ENCODE measurements around the gene SH3BGR.
"Not testable (repeated sequence)": the region's sequence is repeated elsewhere in the genome, so short reads cannot be mapped to it uniquely, and the experiment has no call there.

The SH3BGR gene

DNA sequence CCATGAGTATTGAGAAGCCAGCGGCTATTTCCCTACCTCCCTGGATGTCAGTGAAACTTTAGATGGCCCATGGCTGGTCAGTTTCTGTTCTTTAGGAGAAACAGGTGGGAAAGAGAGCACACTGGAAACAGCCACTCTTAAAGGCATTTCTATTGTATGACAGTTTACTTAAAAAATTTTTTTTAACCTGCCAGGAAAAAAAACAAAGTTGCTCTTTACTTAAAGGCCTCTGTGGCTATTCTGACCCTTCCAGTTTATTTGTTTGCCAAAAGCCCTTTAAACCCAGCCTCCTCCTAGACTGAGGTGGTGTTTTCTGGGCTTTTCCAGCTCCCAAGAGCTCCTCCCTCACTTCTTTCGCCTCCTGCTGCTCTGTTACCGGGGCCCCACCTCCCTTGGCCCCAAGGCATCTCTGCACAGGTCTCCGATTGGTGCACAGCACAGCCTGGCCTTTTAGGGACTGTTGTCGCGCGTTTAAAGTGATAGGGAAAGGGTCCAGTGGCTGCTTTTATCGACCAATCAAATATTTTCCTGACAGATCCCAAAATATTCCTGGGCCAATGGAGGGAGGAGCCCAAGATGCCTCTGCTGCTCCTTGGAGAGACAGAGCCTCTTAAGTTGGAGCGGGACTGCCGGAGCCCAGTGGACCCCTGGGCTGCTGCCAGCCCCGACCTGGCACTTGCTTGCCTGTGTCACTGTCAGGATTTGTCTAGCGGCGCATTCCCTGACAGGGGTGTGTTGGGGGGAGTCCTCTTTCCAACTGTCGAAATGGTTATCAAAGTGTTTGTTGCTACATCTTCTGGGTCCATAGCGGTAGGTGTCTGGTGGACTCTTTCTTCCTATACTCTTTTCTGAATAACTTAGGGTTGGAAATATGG, at the start of gene SH3BGR:
Gene SH3BGR (plus strand): TSS at position 639 of the 875 bp plus-strand sequence. CDS start 127 bp downstream, at position 766.
- peak; percentile 55 for DNase-seq

DNA sequence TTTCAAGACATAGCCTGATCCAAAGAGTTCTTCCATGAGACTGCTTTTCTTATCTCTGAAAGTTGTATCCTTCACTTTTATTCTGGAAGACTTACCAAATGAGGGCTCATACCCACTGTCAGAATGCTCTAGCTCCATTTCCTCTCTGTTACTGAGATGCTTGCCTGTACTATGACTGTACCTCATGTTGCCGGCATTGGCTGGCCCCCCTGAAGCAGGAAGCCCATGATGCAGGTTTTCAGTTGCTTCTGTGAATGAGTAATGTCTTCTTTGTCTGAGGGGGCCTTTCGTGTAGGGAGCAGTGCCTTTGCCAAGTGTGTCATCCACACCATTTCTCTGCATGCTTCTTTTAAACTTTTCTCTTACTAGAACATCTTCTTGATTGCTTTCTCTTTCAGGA, 45.7 kb upstream of the SH3BGR start:
- DNase-seq = no peak

DNA sequence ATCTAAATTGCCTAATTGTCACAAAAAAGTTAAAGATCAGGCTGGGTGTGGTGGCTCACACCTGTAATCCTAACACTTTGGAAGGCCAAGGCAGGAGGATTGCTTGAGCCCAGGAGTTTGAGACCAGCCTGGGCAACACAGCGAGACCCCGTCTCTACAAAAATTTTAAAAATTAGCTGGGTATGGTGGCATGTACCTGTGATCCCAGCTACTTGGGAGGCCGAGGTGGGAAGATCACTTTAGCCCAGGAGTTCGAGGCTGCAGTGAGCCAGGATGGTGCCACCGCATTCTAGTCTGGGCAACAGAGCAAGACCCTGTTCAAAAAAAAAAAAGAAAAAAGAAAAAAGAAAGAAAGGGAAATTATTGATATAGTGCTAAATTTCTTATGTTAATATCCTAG, 32.6 kb upstream of the SH3BGR start:
- DNase-seq = not testable (repeated sequence)

DNA sequence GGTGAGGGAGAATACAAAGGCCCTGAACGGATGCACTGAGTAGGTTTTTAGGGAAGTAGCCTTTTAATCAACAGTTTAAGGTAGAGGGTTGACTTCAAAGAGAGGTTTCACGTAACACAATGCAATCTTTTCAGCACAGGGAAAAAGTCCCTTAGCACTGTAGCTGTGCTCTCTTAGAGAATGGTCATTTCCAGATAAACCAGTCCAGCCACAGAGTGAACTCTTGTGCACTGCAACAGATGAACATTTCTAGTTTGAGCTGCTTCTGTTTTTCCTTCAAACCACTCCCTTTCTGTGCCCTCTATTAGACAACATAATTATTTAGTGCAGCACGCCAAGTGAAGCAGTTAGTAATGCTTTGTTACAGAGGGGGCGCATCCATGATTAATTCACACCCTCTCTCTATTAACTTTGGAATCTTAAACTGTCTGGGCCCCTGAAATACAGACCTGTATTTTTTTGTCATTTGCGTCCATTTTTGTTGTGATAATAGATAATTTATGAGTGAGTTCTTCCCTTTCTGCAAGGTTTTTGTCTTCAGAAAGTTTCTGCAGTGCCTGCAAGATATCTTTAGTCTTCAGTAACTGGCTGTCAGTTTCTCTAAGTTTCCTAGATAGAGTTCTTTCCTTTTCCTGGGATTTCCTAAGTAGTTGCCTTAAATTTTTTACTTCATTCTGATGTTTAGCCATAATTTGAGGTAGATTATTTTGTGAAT, 29.1 kb upstream of the SH3BGR start:
- no peak for DNase-seq

DNA sequence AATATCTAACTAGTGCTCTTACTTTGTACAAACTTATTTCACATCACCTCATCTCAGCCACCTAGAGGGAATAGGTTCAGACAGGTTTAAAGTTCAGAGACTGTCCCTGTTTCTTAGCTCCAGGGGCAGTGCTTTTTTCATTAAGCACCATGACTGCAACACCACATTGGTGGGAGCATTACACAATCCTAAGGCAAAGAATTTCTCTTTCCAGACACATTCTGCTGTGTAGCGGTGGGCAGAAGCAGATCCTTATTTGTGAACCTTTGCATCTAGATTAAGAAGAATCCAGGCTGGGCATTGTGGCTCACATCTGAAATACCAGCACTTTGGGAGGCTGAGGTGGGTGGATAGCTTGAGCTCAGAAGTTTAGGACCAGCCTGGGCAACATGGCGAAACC, 22.3 kb upstream of the SH3BGR start:
- no peak for DNase-seq

DNA sequence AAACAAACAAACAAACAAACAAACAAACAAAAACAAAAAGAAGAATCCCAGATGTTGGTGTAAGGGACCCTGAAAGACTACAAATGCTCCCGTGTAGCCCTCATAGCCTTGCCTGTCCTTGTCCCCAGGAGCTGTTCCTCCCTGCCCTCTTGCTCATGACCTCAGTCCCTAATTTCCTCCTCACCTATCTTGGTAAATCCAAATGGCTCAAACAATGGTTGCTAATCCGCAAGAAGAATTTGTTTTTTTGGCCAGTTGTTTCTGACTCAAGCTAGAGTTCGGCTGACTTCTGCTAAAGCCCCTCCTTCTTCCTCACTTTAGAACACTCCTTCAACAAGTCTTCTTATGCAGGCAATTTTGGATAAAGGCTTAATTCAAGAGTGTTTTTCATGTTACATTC, 21.8 kb upstream of the SH3BGR start:
- DNase-seq = no peak

DNA sequence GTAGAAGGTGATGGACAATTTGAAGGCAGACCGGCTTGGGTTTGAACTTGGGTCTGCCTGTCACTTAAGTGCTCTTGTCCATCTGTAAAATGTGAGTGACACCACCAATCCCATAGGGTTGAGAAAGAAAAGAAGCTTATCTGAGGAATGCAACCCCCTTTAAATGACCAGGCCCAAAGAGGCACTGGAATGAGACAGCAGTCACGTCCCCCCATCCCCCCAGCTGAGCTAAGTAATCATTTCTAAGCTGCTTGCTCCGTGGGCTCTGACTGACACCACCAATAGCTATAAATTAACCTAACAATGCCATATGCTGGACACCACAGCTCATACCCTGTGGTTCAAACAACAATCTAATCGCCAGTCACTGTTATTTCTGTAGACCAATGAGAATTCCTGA, 21.3 kb upstream of the SH3BGR start:
- DNase-seq = no peak

DNA sequence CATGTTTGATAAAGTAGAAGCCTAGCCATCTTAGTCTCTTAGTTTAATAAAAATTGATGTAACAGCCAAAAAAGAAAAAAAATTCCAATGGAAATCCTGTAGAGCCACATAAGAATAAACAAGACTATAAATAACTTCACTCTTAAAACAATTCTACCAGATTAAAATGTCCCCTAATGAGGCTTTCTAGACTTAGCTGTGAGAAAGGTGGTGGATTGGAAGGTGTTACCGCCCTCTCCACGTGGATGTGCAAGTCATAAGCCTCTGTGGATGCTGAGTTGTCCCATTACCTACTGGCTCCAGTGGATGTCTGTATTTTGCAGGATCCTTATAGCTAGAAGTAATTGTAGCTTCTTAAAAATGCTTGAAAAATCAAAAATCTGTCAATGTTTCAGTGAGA, 20.8 kb upstream of the SH3BGR start:
- DNase-seq = no peak

DNA sequence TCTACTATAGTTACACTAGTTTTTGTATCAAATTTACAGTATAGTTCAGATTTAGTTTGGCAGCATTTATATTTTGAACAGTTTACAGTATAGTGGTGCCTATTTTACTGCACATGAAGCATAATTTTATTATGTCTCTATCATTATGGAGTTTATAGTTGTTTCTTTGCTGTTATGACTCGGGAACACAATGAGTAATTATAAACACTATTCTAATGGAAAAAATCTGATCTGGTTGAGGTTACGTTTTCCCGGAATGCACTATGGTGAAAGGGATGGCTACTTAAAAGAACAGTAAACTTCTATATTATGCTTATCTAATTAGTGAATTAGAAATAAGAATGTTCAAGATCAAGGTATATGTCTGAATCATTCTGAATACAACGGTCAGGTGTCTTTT, 16.8 kb upstream of the SH3BGR start:
- no peak for DNase-seq

DNA sequence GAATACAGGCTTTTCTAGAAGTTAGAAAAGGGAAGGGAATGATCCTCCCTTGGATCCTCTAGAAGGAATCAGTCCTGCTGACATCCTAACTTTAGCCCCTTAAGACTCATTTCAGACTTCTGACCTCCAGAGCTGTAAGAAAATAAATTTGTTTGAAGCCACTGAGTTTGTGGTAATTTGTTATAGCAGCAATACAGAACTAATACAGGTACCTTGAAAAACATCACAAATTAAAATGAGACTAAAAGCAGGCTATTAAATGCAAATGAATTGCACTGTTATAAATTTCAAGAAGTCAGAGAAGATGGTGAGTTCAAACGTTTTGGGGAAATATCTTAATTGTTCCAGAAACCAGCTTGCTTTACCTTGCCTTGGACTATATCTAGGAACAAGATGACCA, 12.5 kb upstream of the SH3BGR start:
- DNase-seq = no peak

DNA sequence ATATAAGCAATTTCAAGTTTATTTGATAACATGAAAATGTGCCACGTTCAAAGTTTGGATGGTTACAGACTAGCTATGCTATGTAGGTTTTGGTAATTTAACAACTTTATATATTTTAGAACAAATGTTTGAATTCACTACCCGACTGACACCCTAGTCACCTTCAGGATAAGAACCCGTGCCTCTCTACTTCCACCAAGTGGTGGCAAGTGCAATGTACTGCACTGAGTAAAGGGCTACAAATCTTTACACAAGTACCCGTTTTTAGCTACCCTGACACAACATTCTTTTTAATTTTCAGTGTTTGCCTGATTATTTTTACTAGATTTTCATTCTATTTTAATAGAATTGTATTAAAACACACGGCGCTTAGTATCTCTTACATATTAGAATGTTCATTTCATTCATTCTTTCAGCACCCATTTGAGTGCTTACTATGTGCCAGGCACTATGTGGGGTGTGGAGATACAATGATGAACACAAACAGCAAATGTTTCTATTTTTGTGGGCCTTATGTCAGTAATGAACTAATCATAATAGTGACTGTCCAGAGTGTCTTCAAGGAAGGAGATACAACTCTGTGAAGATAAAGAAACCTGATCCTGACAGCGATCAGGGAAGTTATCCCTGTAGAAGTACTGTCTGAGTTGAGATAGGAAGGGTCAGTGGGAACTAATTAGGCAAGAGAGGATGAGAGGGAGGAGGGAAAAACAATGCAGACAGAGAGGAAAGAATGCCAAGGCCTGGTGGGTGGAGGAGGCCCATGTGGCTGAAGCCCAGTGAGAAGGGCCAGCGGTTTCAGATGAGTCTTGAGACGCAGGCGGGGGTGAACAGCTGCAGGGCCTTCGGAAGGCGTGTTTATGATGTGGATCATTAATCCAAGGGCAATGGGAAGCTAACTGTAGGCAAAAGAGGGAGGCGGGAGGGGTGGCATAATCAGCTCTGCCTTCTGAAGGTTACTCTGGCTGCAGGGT, 10.0 kb upstream of the SH3BGR start:
- no peak for DNase-seq

DNA sequence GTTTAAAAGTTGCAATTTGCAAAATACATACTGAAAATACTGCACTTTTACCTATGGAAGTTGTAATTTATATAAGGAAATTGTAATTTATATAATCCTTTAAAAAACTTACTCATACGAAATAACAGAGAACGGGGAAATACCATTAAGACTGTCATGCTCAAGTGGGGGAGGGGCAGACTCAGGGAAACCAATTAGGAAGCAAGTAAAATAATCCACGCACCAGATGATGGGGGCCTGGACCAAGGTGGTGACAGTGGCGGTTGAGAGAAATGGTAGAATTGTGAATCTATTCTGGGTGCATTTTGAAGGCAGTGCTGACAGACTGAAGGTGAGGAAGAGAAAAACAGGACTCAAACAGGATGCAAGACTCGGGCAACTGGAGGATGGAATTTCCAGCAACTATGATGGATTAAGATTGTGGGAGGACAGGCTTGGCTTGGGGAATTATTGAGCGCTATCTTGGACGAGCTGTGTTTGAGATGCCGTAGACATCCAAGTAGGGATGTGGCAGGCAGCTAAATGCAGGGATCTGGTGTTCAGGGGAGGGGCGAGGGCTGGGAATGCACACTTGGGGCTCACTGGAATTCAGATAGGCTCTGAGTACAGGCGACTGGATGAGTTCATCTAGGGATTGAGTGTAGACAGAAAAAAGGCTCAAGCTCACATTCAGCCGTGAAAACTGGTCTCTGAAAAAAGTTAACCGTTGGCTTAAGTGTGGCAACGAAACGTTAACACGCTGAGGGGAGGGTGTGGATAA, 7.2 kb upstream of the SH3BGR start:
- DNase-seq = peak; percentile 54

DNA sequence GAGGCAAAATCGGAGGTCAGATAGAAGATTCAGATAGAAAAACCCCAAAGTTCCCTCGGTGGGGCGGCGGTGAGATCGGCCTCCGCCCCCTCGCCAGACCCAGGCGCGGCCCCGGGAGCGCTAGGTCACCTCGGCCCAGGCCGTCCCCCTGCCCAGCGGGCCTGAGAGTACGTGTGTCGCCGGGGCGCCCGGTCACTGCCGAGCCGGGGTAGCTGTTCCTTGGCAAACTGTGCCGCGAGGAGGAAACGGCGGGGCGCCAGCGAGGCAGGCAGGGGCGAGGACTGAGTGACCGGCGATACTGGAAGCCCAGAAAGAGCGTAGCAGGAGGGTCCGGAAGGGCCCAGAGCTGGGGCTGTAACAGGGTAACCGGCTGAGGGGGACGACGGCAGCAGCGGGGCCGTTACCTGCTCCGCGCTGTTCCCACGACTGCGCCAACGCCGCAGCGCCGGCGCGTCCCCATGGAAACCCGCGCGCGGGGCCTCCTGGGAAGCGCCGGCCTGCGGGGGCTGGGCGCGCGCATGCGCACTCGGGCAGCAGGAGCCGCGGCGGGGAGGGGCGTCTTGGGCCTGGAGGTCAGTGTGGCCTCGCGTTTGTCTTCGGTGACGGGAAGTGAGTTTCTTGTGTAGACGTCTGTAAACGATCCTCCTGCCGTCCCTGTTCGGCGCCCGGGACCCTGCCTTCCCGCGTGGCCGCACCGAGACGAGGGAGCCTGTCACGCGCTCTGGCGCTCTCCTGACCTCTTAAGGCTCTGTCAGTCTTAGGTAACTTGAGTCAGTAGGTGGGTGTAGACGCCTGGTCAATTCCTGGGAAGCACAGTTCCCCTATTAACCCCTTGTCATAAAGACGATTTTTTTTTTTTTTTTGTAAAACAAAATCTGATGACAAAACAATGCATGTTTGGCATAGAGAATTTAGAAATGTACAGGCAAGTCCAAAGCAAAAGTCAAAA, 6.2 kb upstream of the SH3BGR start, which contains the start of gene LCA5L:
Gene LCA5L (minus strand): TSS at position 458 of the 949 bp plus-strand sequence. CDS start 17,285 bp downstream, outside the sequence.
- DNase-seq = peak; percentile 96

DNA sequence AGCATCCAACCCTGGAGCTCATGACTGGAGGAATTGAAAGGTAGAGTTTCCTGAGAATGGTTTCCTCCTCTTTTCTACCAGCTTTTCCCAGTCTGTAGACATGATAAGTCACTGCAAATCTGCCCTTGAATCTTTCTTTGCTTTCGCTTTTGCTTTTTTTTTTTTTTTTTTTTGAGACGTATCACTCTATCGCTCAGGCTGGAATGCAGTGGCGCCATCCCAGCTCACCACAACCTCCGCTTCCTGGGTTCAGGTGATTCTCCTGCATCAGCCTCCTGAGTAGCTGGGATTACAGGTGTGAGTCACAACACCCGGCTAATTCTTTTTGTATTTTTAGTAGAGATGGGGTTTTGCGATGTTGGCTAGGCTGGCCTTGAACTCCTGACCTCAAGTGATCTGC, 4.5 kb upstream of the SH3BGR start:
- DNase-seq = no peak

DNA sequence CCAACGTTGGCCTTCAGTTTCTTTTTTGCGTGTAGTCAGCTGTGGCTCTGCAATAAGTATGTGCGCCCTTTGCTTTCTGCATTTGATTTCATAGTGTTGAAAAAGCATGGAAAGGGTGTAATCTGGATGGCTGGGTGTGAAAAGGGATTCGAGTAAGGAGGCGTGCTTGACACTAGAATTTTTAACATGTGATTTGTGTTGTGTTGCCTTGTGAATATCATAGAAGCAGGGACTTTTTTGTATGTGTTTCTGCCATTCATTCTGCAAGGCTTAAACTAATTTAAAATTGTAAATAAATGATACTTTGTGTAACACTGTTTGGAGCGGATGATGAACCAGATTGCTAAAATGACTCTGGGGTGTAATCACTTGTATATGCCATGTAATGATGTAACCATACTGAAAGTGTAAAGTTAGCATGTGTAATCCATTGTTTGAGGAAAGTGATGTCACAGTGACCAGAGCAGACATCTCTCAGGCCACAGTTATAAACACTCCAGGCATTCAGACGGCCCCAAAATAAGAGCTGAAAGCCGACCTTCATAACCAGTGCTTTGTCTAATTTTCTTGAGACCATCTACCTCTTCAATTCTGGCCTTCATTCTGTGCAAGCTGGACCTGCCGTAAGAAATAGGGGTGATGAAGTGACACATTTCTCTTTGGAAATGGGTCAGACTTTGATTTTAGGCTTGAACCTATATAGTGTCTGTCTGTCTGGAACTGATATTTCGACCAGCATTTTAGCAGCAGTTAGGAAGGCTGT, 618 bp downstream of the SH3BGR start:
- no peak for DNase-seq

DNA sequence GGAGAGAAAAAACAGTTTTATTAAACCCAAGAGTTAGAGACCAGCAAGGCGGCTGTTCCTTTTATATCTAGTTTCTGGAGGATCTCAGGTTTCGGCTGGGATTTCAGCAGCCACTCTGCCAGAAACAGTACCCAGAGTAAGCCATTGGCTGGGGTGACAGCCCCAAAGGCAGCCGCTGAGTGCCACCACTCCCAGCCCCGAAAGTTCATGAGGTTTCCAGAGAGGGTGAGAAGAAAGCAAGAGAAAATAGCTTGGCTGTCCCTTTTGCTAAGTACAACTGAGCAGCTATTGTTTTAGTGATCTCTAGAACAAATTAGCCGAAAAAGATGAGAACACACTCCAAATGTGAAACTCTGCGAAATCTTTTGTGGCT, 1.2 kb downstream of the SH3BGR start:
- DNase-seq = no peak

DNA sequence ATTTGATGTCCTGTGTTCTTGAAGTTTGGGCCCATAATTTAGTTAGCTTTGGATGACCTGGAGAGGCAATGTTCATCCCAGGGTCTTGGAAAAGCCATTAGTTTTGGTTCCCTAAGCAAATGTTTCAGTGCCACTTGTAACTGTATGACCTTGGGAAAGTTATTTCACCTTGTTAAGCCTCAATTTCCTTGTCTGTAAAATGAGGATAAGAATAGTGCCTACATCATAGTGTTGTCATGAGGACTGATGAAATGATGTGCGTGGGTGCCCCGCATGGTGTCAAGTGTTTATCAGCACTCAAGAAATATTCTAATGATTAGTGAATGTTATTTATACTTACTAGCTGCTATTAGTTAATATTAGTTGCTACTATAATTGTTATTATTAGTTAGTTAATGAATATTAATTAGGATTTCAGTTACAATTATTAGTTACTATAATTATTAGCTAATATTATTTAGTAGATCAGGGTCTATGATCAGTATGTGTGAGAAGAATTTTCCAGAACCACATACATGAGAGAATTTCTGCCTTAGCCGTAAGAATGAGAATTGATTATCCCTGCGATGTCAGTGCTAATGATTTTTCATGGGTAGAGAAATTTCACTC, 1.9 kb downstream of the SH3BGR start:
- no peak for DNase-seq

DNA sequence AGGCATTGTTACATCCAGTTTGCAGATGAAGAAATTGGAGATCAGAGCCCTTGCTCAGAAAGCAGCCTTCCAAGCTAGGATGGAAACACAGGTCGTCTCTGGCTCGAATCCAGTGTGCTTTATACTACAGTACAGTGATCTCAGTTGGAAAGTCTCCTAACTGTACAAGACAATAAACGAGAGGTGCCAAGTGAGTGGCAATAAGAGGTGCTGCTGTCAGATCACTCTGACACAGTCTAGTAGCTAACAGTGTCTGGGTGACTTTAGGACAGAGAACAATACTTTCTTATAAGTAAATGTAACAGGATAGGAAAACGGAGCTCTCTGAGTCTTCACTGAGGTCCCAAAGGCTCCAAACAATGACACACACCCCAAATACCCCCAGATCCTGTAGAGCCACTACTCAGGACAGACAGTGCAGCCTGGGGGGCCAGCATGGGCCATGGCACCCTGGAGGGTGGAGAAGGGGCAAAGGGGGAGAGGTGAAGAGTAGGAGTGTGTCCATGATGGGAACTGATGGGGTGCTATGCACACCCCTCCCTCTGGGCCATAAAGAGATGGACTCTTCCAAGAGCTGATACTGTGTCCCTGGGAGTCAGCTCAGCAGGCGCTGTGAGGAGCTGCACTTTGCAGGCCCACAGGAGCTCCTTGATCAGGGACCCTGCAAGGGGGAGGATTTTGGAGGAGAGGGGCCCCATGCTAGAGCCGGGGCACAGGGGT, 3.3 kb downstream of the SH3BGR start:
- DNase-seq = no peak

DNA sequence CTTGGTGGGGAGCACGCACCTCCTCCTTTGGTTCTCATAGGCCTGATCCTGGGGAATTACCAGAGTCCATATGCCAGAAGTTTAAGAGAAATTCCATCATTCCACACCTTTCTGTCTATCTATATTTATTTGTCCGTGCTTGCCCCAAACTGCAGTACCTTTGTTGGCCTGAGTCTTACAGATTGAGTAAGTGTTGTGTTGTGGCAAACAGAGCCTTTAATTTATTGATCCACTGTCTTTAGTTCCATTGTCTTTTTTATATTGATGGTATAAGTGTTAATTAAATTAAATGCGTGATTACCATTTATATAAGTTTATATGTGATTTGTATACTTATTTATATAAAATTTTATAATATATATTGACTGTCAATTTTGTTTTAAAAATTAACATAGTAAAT, 4.9 kb downstream of the SH3BGR start:
- no peak for DNase-seq
